KG1 (cell line): Measurements from ENCODE around the gene PRELID2.
"Not testable (repeated sequence)": the region's sequence is repeated elsewhere in the genome, so short reads cannot be mapped to it uniquely, and the experiment has no call there.

Source experiments
- DNase-seq: peaks from one replicate; lab custom pipeline; 2025; lab: John Stamatoyannopoulos, UW

The PRELID2 gene

DNA sequence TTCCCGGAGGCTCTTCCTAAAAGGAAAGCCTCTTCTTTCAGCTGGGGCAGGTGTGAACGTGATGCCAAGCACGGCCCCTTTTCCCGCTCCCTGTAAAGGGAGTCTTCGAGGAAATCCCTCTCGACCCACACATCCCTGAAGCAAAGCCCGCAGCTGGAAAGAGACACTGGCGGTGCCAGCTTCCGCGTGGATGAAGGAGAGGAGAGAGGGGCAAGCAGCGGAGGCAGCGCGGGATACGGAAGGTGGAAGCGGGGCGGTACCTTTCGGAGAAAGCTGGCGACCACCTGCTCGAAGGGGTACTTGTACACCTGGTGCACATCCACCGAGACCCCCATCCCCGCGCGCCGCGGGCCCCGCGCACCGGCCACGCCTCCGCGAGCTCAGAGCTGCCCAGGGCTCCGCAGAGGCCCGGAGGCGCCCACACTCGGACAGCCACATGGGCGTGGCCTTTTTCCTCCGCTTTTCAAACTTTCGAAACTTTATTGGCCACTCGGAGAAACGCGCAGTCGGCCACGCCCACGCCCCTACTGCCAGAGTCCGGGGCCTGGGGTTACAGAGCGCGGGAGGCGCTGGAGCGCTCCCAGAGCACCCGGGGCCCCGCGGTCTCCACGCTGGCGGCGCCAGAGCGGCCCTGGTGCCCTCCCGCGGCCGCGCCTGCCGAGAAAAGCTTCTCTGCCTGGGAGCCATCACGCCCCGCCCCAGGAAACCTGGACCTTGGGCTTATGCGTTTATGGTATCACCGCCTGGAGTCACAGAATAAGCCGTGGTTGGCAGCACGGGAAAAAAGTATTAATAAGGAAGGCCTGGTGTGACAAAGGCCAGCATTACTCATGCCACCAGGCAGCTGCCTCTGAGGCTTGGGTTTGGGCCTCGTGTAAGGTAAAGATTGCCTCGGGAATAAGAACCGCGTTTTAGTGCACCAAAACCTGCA, at the start of gene PRELID2:
Gene PRELID2, minus strand, starts transcription at position 426 of the 931 bp plus-strand sequence. Its CDS starts 91 bp downstream, at position 335.
- DNase-seq = no peak

GRCh38 chr5:145874765-145875164, 39.6 kb upstream of the PRELID2 start:
- no peak for DNase-seq

DNA sequence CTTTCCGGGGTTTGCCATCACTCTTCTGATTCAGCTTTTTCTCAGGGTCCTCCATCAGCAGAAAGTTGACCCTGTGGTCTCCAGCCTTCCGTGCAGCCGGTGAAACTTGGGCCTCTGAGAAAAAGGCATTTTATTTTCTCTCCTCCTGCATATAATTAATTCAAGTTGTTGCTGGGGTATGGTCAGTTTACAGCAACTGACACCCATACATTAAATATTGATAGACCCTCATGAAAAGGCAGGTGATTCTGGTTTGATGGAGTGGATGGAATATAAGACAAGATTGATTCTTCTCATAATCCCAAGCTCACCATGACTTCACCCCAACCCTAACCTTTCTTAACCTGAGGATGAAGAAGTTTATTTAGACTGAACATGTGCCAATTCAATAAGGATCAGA, 37.8 kb upstream of the PRELID2 start, which contains the start of gene GRXCR2:
Gene GRXCR2, minus strand, starts transcription at position 101 of the 400 bp plus-strand sequence. Its CDS starts 46 bp downstream, at position 55.
- DNase-seq = no peak

GRCh38 chr5:145872486-145872885, 37.3 kb upstream of the PRELID2 start:
- no peak for DNase-seq

DNA sequence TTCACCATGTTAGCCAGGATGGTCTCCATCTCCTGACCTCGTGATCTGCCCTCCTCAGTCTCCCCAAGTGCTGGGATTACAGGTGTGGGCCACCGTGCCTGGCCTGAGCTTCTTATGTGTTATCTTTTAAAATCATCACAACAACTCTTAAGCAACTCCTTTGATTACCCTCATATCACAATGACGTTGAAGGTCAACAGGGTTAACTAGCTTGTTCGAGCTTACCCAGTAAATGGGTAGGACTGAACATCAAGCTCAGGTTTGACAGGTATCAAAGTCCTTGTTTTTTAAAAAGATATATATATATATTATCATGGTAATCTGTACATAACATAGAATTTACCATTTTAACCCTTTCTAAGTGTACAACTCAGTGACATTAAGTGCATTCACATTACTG, 34.6 kb upstream of the PRELID2 start:
- DNase-seq = no peak

DNA sequence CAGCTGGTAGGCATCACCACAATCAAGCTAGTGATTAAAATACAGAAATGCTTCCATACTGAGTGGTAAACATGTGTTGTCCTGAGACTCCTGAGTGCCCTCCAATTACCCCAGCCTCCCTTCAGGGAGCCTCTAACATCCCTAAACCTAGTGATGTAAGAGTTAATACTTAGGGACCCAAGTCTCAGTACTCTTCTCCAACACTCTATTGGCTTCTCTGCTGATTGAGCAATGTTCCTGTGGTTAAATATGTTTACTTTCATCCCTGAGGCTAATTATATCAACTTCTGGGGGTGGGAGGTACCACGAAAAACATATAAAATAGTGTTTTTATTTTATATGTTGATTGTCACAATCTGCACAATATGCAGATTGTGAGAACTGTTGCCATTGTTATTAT, 32.7 kb upstream of the PRELID2 start:
- no peak for DNase-seq

- DNase-seq = not testable (repeated sequence)
Measured at GRCh38 chr5:145864432-145864831, 29.3 kb upstream of the PRELID2 start.

DNA sequence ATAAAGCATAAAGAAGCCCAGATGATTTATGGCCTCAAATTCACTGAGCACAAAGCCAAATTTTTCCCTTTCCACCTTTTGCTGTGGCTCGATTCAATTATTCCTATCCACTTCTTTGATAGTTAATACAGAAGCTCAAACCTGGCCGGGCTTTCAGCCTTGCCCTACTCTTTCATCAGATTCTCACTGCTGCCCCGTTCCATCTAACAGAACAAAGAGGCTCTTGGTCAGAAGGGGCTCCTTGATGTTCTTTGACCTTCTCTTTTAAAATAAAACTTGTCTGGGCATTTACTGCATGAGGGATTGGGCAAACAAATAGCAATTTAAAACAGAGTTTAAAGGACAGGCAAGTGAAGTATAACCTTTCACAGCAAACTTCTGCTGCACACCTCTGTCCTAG, 27.9 kb upstream of the PRELID2 start:
- no peak for DNase-seq

DNA sequence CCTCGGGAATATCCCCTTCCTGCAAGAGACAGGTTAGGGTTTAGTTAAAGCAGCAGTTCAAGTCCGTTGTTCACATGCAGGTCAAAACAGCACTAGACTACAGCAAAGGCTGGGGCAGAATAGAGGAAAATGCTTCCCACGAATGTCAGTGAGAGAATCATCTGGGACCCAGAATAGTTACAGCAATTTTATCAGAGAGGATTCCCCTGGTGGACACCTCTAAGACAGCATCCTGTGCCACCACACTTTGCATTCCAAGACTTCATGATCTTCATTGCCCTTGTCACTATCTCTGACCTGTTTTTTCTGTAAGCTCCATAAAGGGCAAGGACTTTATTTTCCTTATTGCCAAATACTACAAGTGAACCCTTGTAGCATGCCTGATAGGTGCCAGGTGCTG, 24.8 kb upstream of the PRELID2 start:
- no peak for DNase-seq

DNA sequence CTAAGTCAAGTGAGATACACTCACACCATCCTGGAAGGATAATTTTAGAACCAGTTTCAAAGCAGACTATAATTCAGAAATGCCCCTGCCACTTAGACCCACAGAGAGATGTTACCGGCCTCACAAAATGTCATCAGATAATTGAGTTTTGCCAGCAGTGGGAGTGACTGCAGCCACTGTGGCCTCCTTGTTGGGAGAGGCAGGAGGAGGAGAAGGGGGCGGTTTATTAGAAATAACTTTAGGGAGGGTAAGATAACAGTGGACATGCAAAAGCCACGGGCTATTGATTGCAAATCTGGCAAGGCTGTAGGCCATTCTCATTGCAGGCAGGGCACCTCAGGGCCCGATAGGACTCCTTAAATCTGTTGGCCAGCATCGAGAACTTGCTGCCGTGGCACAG, 24.3 kb upstream of the PRELID2 start:
- DNase-seq = no peak

- DNase-seq = no peak
Measured at GRCh38 chr5:145858959-145859358, 23.8 kb upstream of the PRELID2 start.

GRCh38 chr5:145856285-145856818, 21.2 kb upstream of the PRELID2 start:
- no peak for DNase-seq

GRCh38 chr5:145855763-145856267, 20.7 kb upstream of the PRELID2 start:
- no peak for DNase-seq

DNA sequence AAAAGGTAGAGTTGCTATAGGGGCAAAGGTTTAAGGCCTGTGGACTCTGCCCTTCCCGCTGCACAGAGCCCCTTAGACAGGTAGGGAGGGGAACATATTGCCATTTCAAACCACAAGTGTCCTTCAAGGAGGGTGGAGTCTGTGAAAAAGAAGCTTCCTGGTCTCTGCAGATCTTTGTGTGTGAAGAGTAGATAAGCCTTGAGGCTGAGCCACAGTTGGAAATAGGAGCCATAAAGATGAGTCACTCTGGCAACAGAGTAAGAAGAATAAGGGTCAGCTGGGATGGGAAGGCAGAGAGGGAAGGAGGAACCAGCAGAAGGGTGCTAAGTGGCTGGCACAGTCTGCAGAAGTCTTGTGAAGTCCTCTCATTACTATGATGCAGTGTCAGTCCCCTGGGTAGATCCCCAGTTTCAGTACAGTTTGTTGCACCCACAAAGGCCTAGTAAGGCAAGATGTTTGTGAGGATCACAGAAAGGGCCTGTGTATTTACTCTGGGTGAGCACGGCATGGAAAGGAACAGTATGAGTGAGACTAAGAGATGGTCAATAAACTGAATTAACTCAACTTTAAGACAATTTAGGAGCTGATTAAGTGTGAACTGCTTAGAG, 19.6 kb upstream of the PRELID2 start:
- DNase-seq = no peak

GRCh38 chr5:145853781-145854376, 18.7 kb upstream of the PRELID2 start:
- DNase-seq = no peak

DNA sequence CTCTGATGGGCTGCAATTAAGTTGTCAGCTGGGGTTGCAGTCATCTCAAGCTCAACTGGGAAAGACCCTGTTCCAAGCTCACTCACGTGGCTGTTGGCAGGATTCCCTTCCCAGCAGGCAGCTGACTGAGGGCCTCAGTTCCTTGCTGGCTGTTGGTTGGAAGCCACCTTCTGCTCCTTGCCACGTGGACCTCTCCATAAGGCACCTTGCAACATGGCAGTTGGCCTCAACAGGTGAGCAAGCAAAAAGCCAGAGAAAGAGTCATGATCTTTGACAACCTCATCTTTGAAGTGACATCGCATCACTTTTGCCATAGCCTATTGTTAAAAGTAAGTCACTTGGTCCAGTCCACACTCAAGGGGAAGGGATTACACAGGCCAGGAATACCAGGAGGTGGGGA, 17.8 kb upstream of the PRELID2 start:
- no peak for DNase-seq

GRCh38 chr5:145848854-145849253, 13.7 kb upstream of the PRELID2 start:
- DNase-seq = no peak

GRCh38 chr5:145847499-145848497, 12.7 kb upstream of the PRELID2 start:
- no peak for DNase-seq

DNA sequence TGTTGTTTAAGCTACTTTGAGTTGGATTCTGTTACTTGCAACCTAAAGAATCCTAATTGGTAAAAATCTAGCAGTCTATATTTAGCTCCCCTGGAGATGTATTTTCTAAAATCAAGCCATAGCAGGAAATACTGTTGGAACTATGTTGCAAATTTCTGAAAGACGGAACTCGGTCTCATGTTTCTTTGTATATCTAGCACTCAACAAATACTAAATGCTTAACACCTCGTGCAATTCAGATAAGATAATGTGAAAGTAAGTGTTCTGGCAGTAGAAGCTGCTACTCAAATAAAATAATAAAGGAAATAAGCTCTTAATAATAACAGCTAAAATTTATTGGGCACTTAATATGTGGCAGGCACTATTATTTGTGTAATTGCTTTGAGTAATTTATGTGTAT, 10.9 kb upstream of the PRELID2 start:
- no peak for DNase-seq

- no peak for DNase-seq
Measured at GRCh38 chr5:145841299-145841698, 6.2 kb upstream of the PRELID2 start.
